SK-N-MC (cell line): ENCODE data around the gene ADAM10.
A peak's percentile ranks its signal among the peaks of the same experiment; 100 is the strongest.

Experiments used
- DNase-seq: peaks from one replicate; pipeline ENCODE4 v3.0.0-alpha.2; 2011; ENCODE audit warnings: low read depth, low spot score
- H3K27ac ChIP-seq: fragments of 200-600 bp; sonication (generic); 2 replicates; pipeline ENCODE4 v1.5.1; 2016; ENCODE audit warnings: mixed run types
- H3K36me3 ChIP-seq: fragments of 200-600 bp; sonication (generic); 2 replicates; pipeline ENCODE4 v1.6.1; 2017; ENCODE audit warnings: antibody characterized with exemption, low read length, mixed read lengths; ENCODE audit not compliant: insufficient read depth
- H3K4me3 ChIP-seq: fragments of 200-600 bp; sonication (generic); 2 replicates; pipeline ENCODE4 v1.5.1; 2016
- H3K9ac ChIP-seq: fragments of 200-600 bp; sonication (generic); 2 replicates; pipeline ENCODE4 v1.8.0; 2017; ENCODE audit warnings: mixed run types, mixed read lengths; ENCODE audit not compliant: insufficient read length
- H3K9me3 ChIP-seq: fragments of 200-600 bp; sonication (generic); 2 replicates; pipeline ENCODE4 v1.6.1; 2017; ENCODE audit warnings: low read depth, mild to moderate bottlenecking, antibody characterized with exemption, low read length, moderate library complexity, mixed read lengths
- EZH2 ChIP-seq: fragments of 200-600 bp; sonication (generic); IDR thresholded peaks from one replicate; pipeline ENCODE4 v1.6.1; 2017; ENCODE audit warnings: antibody characterized with exemption
- FOXP2 ChIP-seq: optimal IDR thresholded peaks from 2 replicates; pipeline ENCODE3; 2011; ENCODE audit warnings: mild to moderate bottlenecking, moderate library complexity; ENCODE audit not compliant: insufficient read depth; ENCODE audit errors: extremely low read length, control extremely low read depth
- POLR2AphosphoS5 ChIP-seq: IDR thresholded peaks from 2 replicates; pipeline ENCODE4 v1.6.1; 2012; ENCODE audit warnings: mild to moderate bottlenecking, low read depth, low read length, borderline replicate concordance

Gene ADAM10

GRCh38 chr15:58748040-58748851, 1.3 kb downstream of the ADAM10 start:
- TF ChIP-seq POLR2AphosphoS5 = no peak
- no peak for TF ChIP-seq EZH2
- no peak for TF ChIP-seq FOXP2
- no peak overlapping the region for H3K27ac ChIP-seq
- H3K36me3 ChIP-seq = no peaks in the 10 kb centered on the region
- no peak for DNase-seq
- H3K4me3 ChIP-seq = peak overlapping the region; percentile 80
- peak overlapping the region; percentile 65 for H3K9ac ChIP-seq
- no peaks in the 10 kb centered on the region for H3K9me3 ChIP-seq

GRCh38 chr15:58746174-58746573, 3.3 kb downstream of the ADAM10 start:
- no peak for DNase-seq
- Histone ChIP-seq H3K4me3 (no peak overlapping the region), H3K9me3 (no peaks in the 10 kb centered on the region), H3K36me3 (no peaks in the 10 kb centered on the region), H3K9ac (no peak overlapping the region), H3K27ac (no peak overlapping the region)
- no peak for TF ChIP-seq POLR2AphosphoS5
- no peak for TF ChIP-seq FOXP2
- no peak for TF ChIP-seq EZH2

GRCh38 chr15:58742819-58743502, 6.5 kb downstream of the ADAM10 start:
- no peak for DNase-seq
- TF ChIP-seq EZH2 = no peak
- TF ChIP-seq POLR2AphosphoS5 = no peak
- TF ChIP-seq FOXP2 = no peak
- Histone ChIP-seq H3K9me3 (no peaks in the 10 kb centered on the region), H3K9ac (no peak overlapping the region), H3K27ac (no peak overlapping the region), H3K36me3 (no peaks in the 10 kb centered on the region), H3K4me3 (no peak overlapping the region)

GRCh38 chr15:58742022-58742813, 7.3 kb downstream of the ADAM10 start:
- Histone ChIP-seq H3K9me3 (no peaks in the 10 kb centered on the region), H3K36me3 (no peaks in the 10 kb centered on the region), H3K27ac (no peak overlapping the region), H3K9ac (no peak overlapping the region), H3K4me3 (no peak overlapping the region)
- TF ChIP-seq POLR2AphosphoS5 = no peak
- TF ChIP-seq FOXP2 = no peak
- no peak for TF ChIP-seq EZH2
- DNase-seq = no peak

GRCh38 chr15:58741032-58741431, 8.5 kb downstream of the ADAM10 start:
- Histone ChIP-seq H3K36me3 (no peaks in the 10 kb centered on the region), H3K9me3 (no peaks in the 10 kb centered on the region), H3K27ac (no peak overlapping the region), H3K9ac (no peak overlapping the region), H3K4me3 (peak overlapping the region; percentile 18; the same call in 1 of the 2 replicates)
- no peak for DNase-seq
- TF ChIP-seq EZH2 (no peak), FOXP2 (no peak), POLR2AphosphoS5 (no peak)

- no peak for TF ChIP-seq POLR2AphosphoS5
- no peak for TF ChIP-seq EZH2
- TF ChIP-seq FOXP2 = no peak
- Histone ChIP-seq H3K9ac (no peak overlapping the region), H3K36me3 (no peaks in the 10 kb centered on the region), H3K27ac (no peak overlapping the region), H3K4me3 (no peak overlapping the region), H3K9me3 (no peaks in the 10 kb centered on the region)
- DNase-seq = no peak
Observed at GRCh38 chr15:58740436-58740835, 9.1 kb downstream of the ADAM10 start.

GRCh38 chr15:58738046-58738707, 11.3 kb downstream of the ADAM10 start:
- no peaks in the 10 kb centered on the region for H3K9me3 ChIP-seq
- H3K27ac ChIP-seq = no peak overlapping the region
- no peaks in the 10 kb centered on the region for H3K36me3 ChIP-seq
- H3K4me3 ChIP-seq = no peak overlapping the region
- no peak for DNase-seq
- H3K9ac ChIP-seq = no peak overlapping the region
- TF ChIP-seq POLR2AphosphoS5 = no peak
- TF ChIP-seq EZH2 = no peak
- TF ChIP-seq FOXP2 = no peak
